Activated CD4-positive, alpha-beta memory T cell treated with anti-CD3 and anti-CD28 coated beads for 36 hours (primary cell): ENCODE measurements around the gene COL28A1. TPM values are rescaled to one million over a fixed set of nuclear protein-coding genes. Genes with fewer than 3 reads are reported as not detected.

Experiments used
- CTCF ChIA-PET: fragments of 350-600 bp; sonication (Branson Sonifier 250); formaldehyde crosslinking; loops from one replicate; lab custom pipeline; 2021; ENCODE audit warnings: antibody characterized with exemption, inconsistent platforms; lab: Charles Lee
- POLR2A ChIA-PET: fragments of 350-600 bp; sonication (Branson Sonifier 250); formaldehyde crosslinking; loops from one replicate; lab custom pipeline; 2021; ENCODE audit warnings: antibody characterized with exemption; lab: Charles Lee
- DNase-seq: peaks from one replicate; pipeline ENCODE4 v3.0.0-alpha.2; 2020
- H3K27ac Mint-ChIP-seq: one replicate; pipeline ENCODE4 v1.8.0; 2021; ENCODE audit warnings: mixed read lengths
- H3K27me3 Mint-ChIP-seq: one replicate; pipeline ENCODE4 v1.8.0; 2021; ENCODE audit warnings: mixed read lengths
- H3K36me3 Mint-ChIP-seq: one replicate; pipeline ENCODE4 v1.8.0; 2021; ENCODE audit warnings: mixed read lengths
- H3K4me1 Mint-ChIP-seq: one replicate; pipeline ENCODE4 v1.8.0; 2021; ENCODE audit warnings: low read depth, mixed read lengths
- H3K4me3 Mint-ChIP-seq: one replicate; pipeline ENCODE4 v1.8.0; 2021; ENCODE audit warnings: mild to moderate bottlenecking, mixed read lengths
- H3K9me3 Mint-ChIP-seq: one replicate; pipeline ENCODE4 v1.8.0; 2021; ENCODE audit warnings: mixed read lengths
- intact Hi-C: fragments of 100-400 bp; cut with micrococcal nuclease; formaldehyde crosslinking; loops from one replicate; pipeline ENCODE4 v1.15.1; 2023
- total RNA-seq, 2 experiments: library from RNA; stranded (reverse); gene quantifications; one replicate each; pipeline ENCODE4 v1.2.3, GENCODE V29; 2021

The COL28A1 gene
- total RNA-seq, 2 experiments from 2014 or later, result 0.19 TPM; not detected in 1

DNA sequence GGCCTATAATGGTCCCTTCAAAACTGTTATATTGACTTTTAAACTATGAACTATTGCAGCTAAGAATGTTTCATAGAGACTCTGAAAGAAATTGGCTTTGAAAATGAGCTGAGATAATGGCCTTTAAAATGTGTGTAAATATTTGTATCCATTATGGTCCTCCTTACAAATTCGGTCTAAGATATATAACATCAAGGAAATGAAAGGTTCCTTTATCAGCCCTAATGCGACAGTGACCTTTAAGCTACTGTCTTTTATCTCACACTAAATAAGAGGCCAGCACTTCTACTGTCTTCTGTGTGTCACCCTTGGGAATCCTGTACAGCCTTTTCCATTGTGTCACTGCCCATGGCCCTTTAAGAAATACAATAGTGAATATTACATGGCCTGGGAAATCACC, 19.5 kb downstream of the COL28A1 start:
- POLR2A ChIA-PET, result no interaction called here
- H3K27ac Mint-ChIP-seq, result no peak overlapping the region
- intact Hi-C loops, result no loop called here
- no peak overlapping the region for H3K4me3 Mint-ChIP-seq
- no peaks in the 10 kb centered on the region for H3K9me3 Mint-ChIP-seq
- H3K4me1 Mint-ChIP-seq, result no peaks in the 10 kb centered on the region
- CTCF ChIA-PET, result no interaction called here
- no peak for DNase-seq
- H3K36me3 Mint-ChIP-seq, result no peaks in the 10 kb centered on the region
- H3K27me3 Mint-ChIP-seq, result peaks cover 5% of the 10 kb centered on the region

DNA sequence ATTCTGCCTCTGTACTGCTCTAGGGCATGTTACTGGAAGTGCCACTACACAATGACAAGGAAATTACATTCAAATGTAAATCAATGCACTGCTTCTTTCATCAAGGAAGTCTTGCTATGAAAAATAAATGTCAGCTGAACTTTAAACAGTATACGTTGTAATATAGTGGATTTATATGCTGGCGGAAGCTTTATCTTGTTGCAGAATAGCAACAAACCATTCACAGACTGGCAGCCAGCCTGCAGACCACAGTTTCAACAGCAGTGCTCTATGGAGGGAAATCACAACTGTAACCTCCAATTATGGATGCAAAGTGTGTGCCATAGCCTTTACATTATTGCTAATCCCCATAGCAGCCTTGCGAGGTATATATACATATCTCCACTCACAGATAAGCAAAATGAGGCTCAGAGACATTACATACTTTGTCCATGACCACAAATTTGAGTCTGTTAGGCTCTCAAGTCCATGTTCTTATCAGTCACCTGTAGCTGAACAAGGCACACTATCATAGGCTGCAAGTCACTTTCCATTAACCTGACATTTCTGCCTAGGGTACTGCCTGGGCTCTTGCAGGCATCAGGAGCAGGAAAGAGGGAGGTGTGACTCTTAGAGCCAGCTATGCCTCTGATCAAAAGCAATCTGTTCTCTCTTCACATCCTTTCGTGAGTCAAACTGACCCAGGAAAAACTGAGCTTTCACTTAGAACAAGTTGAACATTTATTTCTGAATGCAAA, 22.6 kb downstream of the COL28A1 start:
- peaks cover 1% of the 10 kb centered on the region for H3K27me3 Mint-ChIP-seq
- intact Hi-C loops, result no loop called here
- no peaks in the 10 kb centered on the region for H3K4me1 Mint-ChIP-seq
- H3K27ac Mint-ChIP-seq, result no peak overlapping the region
- ChIA-PET CTCF (interaction anchor here (2.5 kb wide), 1 partner anchor 410 kb away, joined by 6 read pairs; no protein-coding TSS in a partner anchor), POLR2A (no interaction called here)
- no peak overlapping the region for H3K4me3 Mint-ChIP-seq
- H3K9me3 Mint-ChIP-seq, result no peaks in the 10 kb centered on the region
- no peak for DNase-seq
- no peaks in the 10 kb centered on the region for H3K36me3 Mint-ChIP-seq

GRCh38 chr7:7510794-7511193, 24.9 kb downstream of the COL28A1 start:
- no peaks in the 10 kb centered on the region for H3K9me3 Mint-ChIP-seq
- H3K27ac Mint-ChIP-seq, result no peak overlapping the region
- intact Hi-C loops, result no loop called here
- POLR2A ChIA-PET, result no interaction called here
- no peak overlapping the region for H3K4me3 Mint-ChIP-seq
- no peaks in the 10 kb centered on the region for H3K36me3 Mint-ChIP-seq
- DNase-seq, result no peak
- CTCF ChIA-PET, result no interaction called here
- peaks cover 1% of the 10 kb centered on the region for H3K27me3 Mint-ChIP-seq
- H3K4me1 Mint-ChIP-seq, result no peaks in the 10 kb centered on the region

- ChIA-PET CTCF (no interaction called here), POLR2A (no interaction called here)
- intact Hi-C loops, result no loop called here
- Mint-ChIP-seq H3K4me3 (no peak overlapping the region), H3K9me3 (no peaks in the 10 kb centered on the region), H3K4me1 (no peaks in the 10 kb centered on the region), H3K27me3 (no peaks in the 10 kb centered on the region), H3K36me3 (no peaks in the 10 kb centered on the region), H3K27ac (no peak overlapping the region)
- DNase-seq, result no peak
Measured at GRCh38 chr7:7505915-7506314, 29.8 kb downstream of the COL28A1 start.

GRCh38 chr7:7504910-7505704, 30.6 kb downstream of the COL28A1 start:
- no peak overlapping the region for H3K4me3 Mint-ChIP-seq
- CTCF ChIA-PET, result no interaction called here
- H3K36me3 Mint-ChIP-seq, result no peaks in the 10 kb centered on the region
- intact Hi-C loops, result no loop called here
- no peak for DNase-seq
- H3K9me3 Mint-ChIP-seq, result no peaks in the 10 kb centered on the region
- no peaks in the 10 kb centered on the region for H3K4me1 Mint-ChIP-seq
- no peak overlapping the region for H3K27ac Mint-ChIP-seq
- POLR2A ChIA-PET, result no interaction called here
- H3K27me3 Mint-ChIP-seq, result peaks cover under 1% of the 10 kb centered on the region

- Mint-ChIP-seq H3K36me3 (no peaks in the 10 kb centered on the region), H3K4me3 (no peak overlapping the region), H3K27ac (no peak overlapping the region), H3K4me1 (no peaks in the 10 kb centered on the region), H3K9me3 (no peaks in the 10 kb centered on the region), H3K27me3 (peaks cover 2% of the 10 kb centered on the region)
- CTCF ChIA-PET, result no interaction called here
- DNase-seq, result no peak
- POLR2A ChIA-PET, result no interaction called here
- intact Hi-C loops, result no loop called here
Measured at GRCh38 chr7:7499892-7500291, 35.8 kb downstream of the COL28A1 start.

DNA sequence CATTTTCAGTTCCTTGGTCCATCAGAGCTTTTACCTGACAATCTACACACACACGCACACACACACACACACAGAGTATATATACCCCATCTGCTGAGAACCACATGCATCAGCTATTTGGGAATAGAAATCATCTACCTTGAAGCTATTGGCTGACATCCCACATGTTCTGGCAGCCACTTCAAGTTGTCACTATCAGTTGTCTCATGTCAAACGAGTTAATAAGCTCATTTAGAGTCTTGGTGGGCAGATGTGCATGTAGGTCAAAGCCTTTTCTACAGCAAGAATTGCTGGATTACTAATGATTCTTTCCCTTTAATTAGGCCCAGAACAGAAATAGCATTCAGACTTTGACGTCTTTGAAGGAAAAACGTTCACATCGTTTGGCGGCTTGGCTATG, 36.8 kb downstream of the COL28A1 start:
- peaks cover 2% of the 10 kb centered on the region for H3K27me3 Mint-ChIP-seq
- POLR2A ChIA-PET, result no interaction called here
- H3K4me3 Mint-ChIP-seq, result no peak overlapping the region
- CTCF ChIA-PET, result no interaction called here
- H3K9me3 Mint-ChIP-seq, result no peaks in the 10 kb centered on the region
- no peak overlapping the region for H3K27ac Mint-ChIP-seq
- no peak for DNase-seq
- H3K36me3 Mint-ChIP-seq, result no peaks in the 10 kb centered on the region
- intact Hi-C loops, result no loop called here
- no peaks in the 10 kb centered on the region for H3K4me1 Mint-ChIP-seq

- intact Hi-C loops, result no loop called here
- H3K4me1 Mint-ChIP-seq, result no peaks in the 10 kb centered on the region
- H3K27me3 Mint-ChIP-seq, result peaks cover 2% of the 10 kb centered on the region
- no peak for DNase-seq
- POLR2A ChIA-PET, result no interaction called here
- no peak overlapping the region for H3K27ac Mint-ChIP-seq
- H3K4me3 Mint-ChIP-seq, result no peak overlapping the region
- H3K36me3 Mint-ChIP-seq, result no peaks in the 10 kb centered on the region
- CTCF ChIA-PET, result no interaction called here
- no peaks in the 10 kb centered on the region for H3K9me3 Mint-ChIP-seq
Measured at GRCh38 chr7:7496311-7496710, 39.4 kb downstream of the COL28A1 start.

GRCh38 chr7:7495171-7495570, 40.5 kb downstream of the COL28A1 start:
- CTCF ChIA-PET, result no interaction called here
- DNase-seq, result no peak
- POLR2A ChIA-PET, result no interaction called here
- Mint-ChIP-seq H3K36me3 (no peaks in the 10 kb centered on the region), H3K4me1 (no peaks in the 10 kb centered on the region), H3K27ac (no peak overlapping the region), H3K4me3 (no peak overlapping the region), H3K9me3 (no peaks in the 10 kb centered on the region), H3K27me3 (peaks cover 2% of the 10 kb centered on the region)
- intact Hi-C loops, result no loop called here

DNA sequence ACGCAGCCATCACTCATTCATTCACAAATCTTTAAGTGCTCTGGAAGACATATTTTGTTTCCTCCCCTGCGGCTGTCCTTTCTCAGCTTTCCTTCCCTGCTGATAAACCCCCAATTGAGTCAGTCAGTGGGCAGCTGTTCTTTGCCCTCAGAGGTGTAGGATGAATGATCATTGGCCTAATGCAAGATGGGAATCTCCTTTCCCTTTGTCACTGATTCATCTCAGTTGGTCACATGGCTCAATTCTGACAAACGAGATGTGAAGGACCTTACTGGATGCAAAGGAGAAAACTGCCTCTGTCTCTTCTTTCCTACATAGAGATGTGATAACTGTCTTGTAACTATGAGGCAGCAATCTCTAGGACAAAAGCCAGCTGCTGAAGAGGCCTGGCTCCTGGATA, 44.6 kb downstream of the COL28A1 start:
- Mint-ChIP-seq H3K4me3 (no peak overlapping the region), H3K36me3 (peaks cover 2% of the 10 kb centered on the region), H3K27ac (no peak overlapping the region), H3K4me1 (no peaks in the 10 kb centered on the region), H3K9me3 (peaks cover 11% of the 10 kb centered on the region), H3K27me3 (peaks cover 2% of the 10 kb centered on the region)
- ChIA-PET POLR2A (no interaction called here), CTCF (no interaction called here)
- intact Hi-C loops, result no loop called here
- no peak for DNase-seq

DNA sequence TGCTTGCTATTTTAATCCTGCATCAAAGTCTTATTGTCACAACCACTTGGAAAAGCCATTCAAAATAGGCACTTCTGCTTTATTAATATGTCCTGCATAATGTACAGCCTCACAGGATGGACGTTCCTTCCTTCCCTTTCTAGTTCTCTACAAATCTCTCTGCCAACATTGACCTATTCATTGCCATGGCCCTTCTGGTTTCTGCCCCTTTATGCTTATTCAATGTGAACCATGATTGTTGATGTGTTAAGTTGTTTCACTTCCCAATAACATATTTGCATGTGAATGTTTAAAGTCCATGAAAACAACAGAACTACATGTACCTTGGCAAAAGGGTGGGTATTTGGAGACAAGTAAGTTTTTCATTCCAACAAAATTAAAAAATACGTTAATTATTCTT, 45.7 kb downstream of the COL28A1 start:
- ChIA-PET POLR2A (no interaction called here), CTCF (no interaction called here)
- no peaks in the 10 kb centered on the region for H3K4me1 Mint-ChIP-seq
- no peak overlapping the region for H3K27ac Mint-ChIP-seq
- intact Hi-C loops, result no loop called here
- H3K36me3 Mint-ChIP-seq, result peaks cover 2% of the 10 kb centered on the region
- DNase-seq, result no peak
- no peak overlapping the region for H3K4me3 Mint-ChIP-seq
- H3K9me3 Mint-ChIP-seq, result peaks cover 11% of the 10 kb centered on the region
- H3K27me3 Mint-ChIP-seq, result peaks cover 2% of the 10 kb centered on the region

DNA sequence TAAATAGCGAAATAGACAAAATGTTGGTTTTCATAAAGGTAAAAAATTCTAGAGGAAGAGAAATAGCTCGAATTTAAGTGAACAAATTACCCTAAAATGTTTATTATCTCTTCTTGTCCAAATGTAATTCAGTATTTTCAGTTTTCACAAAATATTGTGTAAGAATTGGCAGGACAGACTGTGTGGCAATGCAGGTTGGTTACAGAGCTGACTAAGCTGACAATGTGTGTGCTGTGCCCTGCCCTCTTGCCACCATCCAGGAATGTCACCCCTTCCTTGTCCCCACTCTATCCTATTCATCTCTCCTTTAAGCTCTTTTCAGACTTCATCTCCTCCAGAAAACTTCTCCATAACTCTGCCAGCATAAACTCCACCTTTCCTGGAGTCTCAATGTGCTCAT, 46.1 kb downstream of the COL28A1 start:
- peaks cover 11% of the 10 kb centered on the region for H3K9me3 Mint-ChIP-seq
- H3K4me3 Mint-ChIP-seq, result no peak overlapping the region
- no peak for DNase-seq
- peaks cover 2% of the 10 kb centered on the region for H3K27me3 Mint-ChIP-seq
- intact Hi-C loops, result no loop called here
- CTCF ChIA-PET, result no interaction called here
- POLR2A ChIA-PET, result no interaction called here
- peaks cover 2% of the 10 kb centered on the region for H3K36me3 Mint-ChIP-seq
- H3K4me1 Mint-ChIP-seq, result no peaks in the 10 kb centered on the region
- no peak overlapping the region for H3K27ac Mint-ChIP-seq

GRCh38 chr7:7486362-7486761, 49.3 kb downstream of the COL28A1 start:
- H3K4me1 Mint-ChIP-seq, result no peaks in the 10 kb centered on the region
- DNase-seq, result no peak
- POLR2A ChIA-PET, result no interaction called here
- peaks cover 2% of the 10 kb centered on the region for H3K36me3 Mint-ChIP-seq
- no peak overlapping the region for H3K4me3 Mint-ChIP-seq
- H3K27me3 Mint-ChIP-seq, result peaks cover 4% of the 10 kb centered on the region
- CTCF ChIA-PET, result no interaction called here
- no peak overlapping the region for H3K27ac Mint-ChIP-seq
- intact Hi-C loops, result no loop called here
- peaks cover 13% of the 10 kb centered on the region for H3K9me3 Mint-ChIP-seq
